Measurements from ENCODE around the gene RAP1GAP2.

DNA sequence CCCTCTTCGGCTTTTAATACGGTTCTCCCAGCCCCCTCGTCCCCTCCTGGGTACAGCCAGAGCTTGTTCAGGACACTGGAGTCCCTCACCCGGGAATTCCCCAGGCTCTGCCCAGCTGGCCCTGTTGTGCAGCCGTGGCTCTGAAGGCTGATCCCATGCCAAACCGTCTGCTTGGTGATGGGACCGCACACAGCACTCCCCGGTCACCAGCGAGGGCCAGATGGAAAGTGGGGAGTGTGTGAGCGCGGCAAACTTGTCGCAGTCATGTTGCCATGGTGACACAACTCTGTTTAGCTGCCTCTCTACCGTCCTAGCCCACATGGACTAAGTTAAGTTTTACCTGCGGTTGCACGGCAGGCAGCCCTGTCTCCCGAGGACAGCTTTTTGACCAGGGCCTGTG is 107.9 kb downstream of the RAP1GAP2 start:
- no peak for TF ChIP-seq ZFP30 (CRISPR knock-in tag; IDR thresholded peaks at IDR 0.05)
- no peak for TF ChIP-seq GLIS3 (CRISPR knock-in tag; IDR thresholded peaks at IDR 0.05)
- TF ChIP-seq ZC3H10 (CRISPR knock-in tag; IDR thresholded peaks at IDR 0.05): no peak
- TF ChIP-seq ARNTL (CRISPR knock-in tag; IDR thresholded peaks at IDR 0.05; ENCODE audit: borderline replicate concordance, low read depth): no peak
- TF ChIP-seq, protein P1, sequence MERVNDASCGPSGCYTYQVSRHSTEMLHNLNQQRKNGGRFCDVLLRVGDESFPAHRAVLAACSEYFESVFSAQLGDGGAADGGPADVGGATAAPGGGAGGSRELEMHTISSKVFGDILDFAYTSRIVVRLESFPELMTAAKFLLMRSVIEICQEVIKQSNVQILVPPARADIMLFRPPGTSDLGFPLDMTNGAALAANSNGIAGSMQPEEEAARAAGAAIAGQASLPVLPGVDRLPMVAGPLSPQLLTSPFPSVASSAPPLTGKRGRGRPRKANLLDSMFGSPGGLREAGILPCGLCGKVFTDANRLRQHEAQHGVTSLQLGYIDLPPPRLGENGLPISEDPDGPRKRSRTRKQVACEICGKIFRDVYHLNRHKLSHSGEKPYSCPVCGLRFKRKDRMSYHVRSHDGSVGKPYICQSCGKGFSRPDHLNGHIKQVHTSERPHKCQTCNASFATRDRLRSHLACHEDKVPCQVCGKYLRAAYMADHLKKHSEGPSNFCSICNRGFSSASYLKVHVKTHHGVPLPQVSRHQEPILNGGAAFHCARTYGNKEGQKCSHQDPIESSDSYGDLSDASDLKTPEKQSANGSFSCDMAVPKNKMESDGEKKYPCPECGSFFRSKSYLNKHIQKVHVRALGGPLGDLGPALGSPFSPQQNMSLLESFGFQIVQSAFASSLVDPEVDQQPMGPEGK (CRISPR knock-in tag; IDR thresholded peaks at IDR 0.05; ENCODE audit: borderline replicate concordance): no peak
- peak; percentile 63; the same call in 1 of the 2 replicates for TF ChIP-seq TCF4 (CRISPR knock-in tag; IDR thresholded peaks at IDR 0.05; ENCODE audit: borderline replicate concordance)
- TF ChIP-seq CREB5 (CRISPR knock-in tag; IDR thresholded peaks at IDR 0.05; ENCODE audit: low read depth): no peak
- no peak for TF ChIP-seq TOX (CRISPR knock-in tag; IDR thresholded peaks at IDR 0.05; ENCODE audit: borderline replicate concordance)
- TF ChIP-seq, protein P2, sequence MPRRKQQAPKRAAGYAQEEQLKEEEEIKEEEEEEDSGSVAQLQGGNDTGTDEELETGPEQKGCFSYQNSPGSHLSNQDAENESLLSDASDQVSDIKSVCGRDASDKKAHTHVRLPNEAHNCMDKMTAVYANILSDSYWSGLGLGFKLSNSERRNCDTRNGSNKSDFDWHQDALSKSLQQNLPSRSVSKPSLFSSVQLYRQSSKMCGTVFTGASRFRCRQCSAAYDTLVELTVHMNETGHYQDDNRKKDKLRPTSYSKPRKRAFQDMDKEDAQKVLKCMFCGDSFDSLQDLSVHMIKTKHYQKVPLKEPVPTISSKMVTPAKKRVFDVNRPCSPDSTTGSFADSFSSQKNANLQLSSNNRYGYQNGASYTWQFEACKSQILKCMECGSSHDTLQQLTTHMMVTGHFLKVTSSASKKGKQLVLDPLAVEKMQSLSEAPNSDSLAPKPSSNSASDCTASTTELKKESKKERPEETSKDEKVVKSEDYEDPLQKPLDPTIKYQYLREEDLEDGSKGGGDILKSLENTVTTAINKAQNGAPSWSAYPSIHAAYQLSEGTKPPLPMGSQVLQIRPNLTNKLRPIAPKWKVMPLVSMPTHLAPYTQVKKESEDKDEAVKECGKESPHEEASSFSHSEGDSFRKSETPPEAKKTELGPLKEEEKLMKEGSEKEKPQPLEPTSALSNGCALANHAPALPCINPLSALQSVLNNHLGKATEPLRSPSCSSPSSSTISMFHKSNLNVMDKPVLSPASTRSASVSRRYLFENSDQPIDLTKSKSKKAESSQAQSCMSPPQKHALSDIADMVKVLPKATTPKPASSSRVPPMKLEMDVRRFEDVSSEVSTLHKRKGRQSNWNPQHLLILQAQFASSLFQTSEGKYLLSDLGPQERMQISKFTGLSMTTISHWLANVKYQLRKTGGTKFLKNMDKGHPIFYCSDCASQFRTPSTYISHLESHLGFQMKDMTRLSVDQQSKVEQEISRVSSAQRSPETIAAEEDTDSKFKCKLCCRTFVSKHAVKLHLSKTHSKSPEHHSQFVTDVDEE (CRISPR knock-in tag; IDR thresholded peaks at IDR 0.05): no peak
